ENCODE measurements around the gene RGS5.

Gene RGS5

GRCh38 chr1:163145435-163145834 is 57.3 kb downstream of the RGS5 start:
- Histone ChIP-seq H3K4me1 (ENCODE audit: insufficient read depth, low read length) (no peaks in the 10 kb centered on the region), H3K36me3 (ENCODE audit: insufficient read depth, low read length) (no peaks in the 10 kb centered on the region), H3K9ac (ENCODE audit: low read depth, low read length) (no peak overlapping the region), H3K9me3 (ENCODE audit: control insufficient read depth, insufficient read depth, low read length) (no peaks in the 10 kb centered on the region)

- Histone ChIP-seq H3K4me1 (ENCODE audit: insufficient read depth, low read length) (no peaks in the 10 kb centered on the region), H3K9me3 (ENCODE audit: control insufficient read depth, insufficient read depth, low read length) (no peaks in the 10 kb centered on the region), H3K9ac (ENCODE audit: low read depth, low read length) (no peak overlapping the region), H3K36me3 (ENCODE audit: insufficient read depth, low read length) (no peaks in the 10 kb centered on the region)
These were observed 58.3 kb downstream of the RGS5 start for GRCh38 chr1:163144418-163144817.

- H3K9me3 ChIP-seq (ENCODE audit: control insufficient read depth, insufficient read depth, low read length), result no peaks in the 10 kb centered on the region
- no peaks in the 10 kb centered on the region for H3K36me3 ChIP-seq (ENCODE audit: insufficient read depth, low read length)
- H3K9ac ChIP-seq (ENCODE audit: low read depth, low read length), result no peak overlapping the region
- no peaks in the 10 kb centered on the region for H3K4me1 ChIP-seq (ENCODE audit: insufficient read depth, low read length)
These were observed 60.6 kb downstream of the RGS5 start for GRCh38 chr1:163142152-163142551.

- no peaks in the 10 kb centered on the region for H3K9me3 ChIP-seq (ENCODE audit: control insufficient read depth, insufficient read depth, low read length)
- H3K36me3 ChIP-seq (ENCODE audit: insufficient read depth, low read length), result no peaks in the 10 kb centered on the region
- H3K4me1 ChIP-seq (ENCODE audit: insufficient read depth, low read length), result no peaks in the 10 kb centered on the region
- H3K9ac ChIP-seq (ENCODE audit: low read depth, low read length), result no peak overlapping the region
These were observed 61.2 kb downstream of the RGS5 start for GRCh38 chr1:163141556-163141955.

- Histone ChIP-seq H3K9me3 (ENCODE audit: control insufficient read depth, insufficient read depth, low read length) (no peaks in the 10 kb centered on the region), H3K9ac (ENCODE audit: low read depth, low read length) (no peak overlapping the region), H3K36me3 (ENCODE audit: insufficient read depth, low read length) (no peaks in the 10 kb centered on the region)
These were observed 65.0 kb downstream of the RGS5 start for GRCh38 chr1:163137556-163138265.

GRCh38 chr1:163131981-163132380 is 70.7 kb downstream of the RGS5 start:
- H3K4me1 ChIP-seq (ENCODE audit: insufficient read depth, low read length), result 0 out of 2 replicates have a peak, but pooled peaks cover 5% of the 10 kb centered on the region
- no peak overlapping the region for H3K9ac ChIP-seq (ENCODE audit: low read depth, low read length)
- H3K36me3 ChIP-seq (ENCODE audit: insufficient read depth, low read length), result no peaks in the 10 kb centered on the region
- H3K9me3 ChIP-seq (ENCODE audit: control insufficient read depth, insufficient read depth, low read length), result no peaks in the 10 kb centered on the region

More at GRCh38 chr1:163137556-163138265, 65.0 kb downstream of the RGS5 start:
- no peaks in the 10 kb centered on the region for H3K4me1 ChIP-seq (ENCODE audit: insufficient read depth, low read length)

- Histone ChIP-seq H3K36me3 (ENCODE audit: insufficient read depth, low read length) (no peaks in the 10 kb centered on the region), H3K9me3 (ENCODE audit: control insufficient read depth, insufficient read depth, low read length) (no peaks in the 10 kb centered on the region), H3K4me1 (ENCODE audit: insufficient read depth, low read length) (0 out of 2 replicates have a peak, but pooled peaks cover 5% of the 10 kb centered on the region), H3K9ac (ENCODE audit: low read depth, low read length) (no peak overlapping the region)
These were observed 72.4 kb downstream of the RGS5 start for GRCh38 chr1:163130225-163130856.

- H3K9ac ChIP-seq (ENCODE audit: low read depth, low read length), result no peak overlapping the region
- H3K9me3 ChIP-seq (ENCODE audit: control insufficient read depth, insufficient read depth, low read length), result no peaks in the 10 kb centered on the region
- no peaks in the 10 kb centered on the region for H3K36me3 ChIP-seq (ENCODE audit: insufficient read depth, low read length)
- 0 out of 2 replicates have a peak, but pooled peaks cover 5% of the 10 kb centered on the region for H3K4me1 ChIP-seq (ENCODE audit: insufficient read depth, low read length)
These were observed 74.4 kb downstream of the RGS5 start for GRCh38 chr1:163128282-163128681.

GRCh38 chr1:163124812-163125211 is 77.9 kb downstream of the RGS5 start:
- no peaks in the 10 kb centered on the region for H3K36me3 ChIP-seq (ENCODE audit: insufficient read depth, low read length)
- no peaks in the 10 kb centered on the region for H3K9me3 ChIP-seq (ENCODE audit: control insufficient read depth, insufficient read depth, low read length)
- H3K9ac ChIP-seq (ENCODE audit: low read depth, low read length), result no peak overlapping the region
- H3K4me1 ChIP-seq (ENCODE audit: insufficient read depth, low read length), result no peaks in the 10 kb centered on the region

- Histone ChIP-seq H3K36me3 (ENCODE audit: insufficient read depth, low read length) (no peaks in the 10 kb centered on the region), H3K4me1 (ENCODE audit: insufficient read depth, low read length) (no peaks in the 10 kb centered on the region), H3K9ac (ENCODE audit: low read depth, low read length) (no peak overlapping the region), H3K9me3 (ENCODE audit: control insufficient read depth, insufficient read depth, low read length) (no peaks in the 10 kb centered on the region)
These were observed 82.3 kb downstream of the RGS5 start for GRCh38 chr1:163120372-163120771.

- H3K4me1 ChIP-seq (ENCODE audit: insufficient read depth, low read length), result no peaks in the 10 kb centered on the region
- H3K36me3 ChIP-seq (ENCODE audit: insufficient read depth, low read length), result no peaks in the 10 kb centered on the region
- H3K9me3 ChIP-seq (ENCODE audit: control insufficient read depth, insufficient read depth, low read length), result no peaks in the 10 kb centered on the region
- no peak overlapping the region for H3K9ac ChIP-seq (ENCODE audit: low read depth, low read length)
These were observed 83.0 kb downstream of the RGS5 start for GRCh38 chr1:163119707-163120106.

GRCh38 chr1:163115887-163116286 is 86.8 kb downstream of the RGS5 start:
- no peaks in the 10 kb centered on the region for H3K9me3 ChIP-seq (ENCODE audit: control insufficient read depth, insufficient read depth, low read length)
- H3K4me1 ChIP-seq (ENCODE audit: insufficient read depth, low read length), result no peaks in the 10 kb centered on the region
- no peaks in the 10 kb centered on the region for H3K36me3 ChIP-seq (ENCODE audit: insufficient read depth, low read length)
- no peak overlapping the region for H3K9ac ChIP-seq (ENCODE audit: low read depth, low read length)

GRCh38 chr1:163107655-163108054 is 95.1 kb downstream of the RGS5 start:
- no peaks in the 10 kb centered on the region for H3K36me3 ChIP-seq (ENCODE audit: insufficient read depth, low read length)
- H3K9me3 ChIP-seq (ENCODE audit: control insufficient read depth, insufficient read depth, low read length), result no peaks in the 10 kb centered on the region
- no peak overlapping the region for H3K9ac ChIP-seq (ENCODE audit: low read depth, low read length)
- no peaks in the 10 kb centered on the region for H3K4me1 ChIP-seq (ENCODE audit: insufficient read depth, low read length)

GRCh38 chr1:163106364-163106987 is 96.2 kb downstream of the RGS5 start:
- Histone ChIP-seq H3K9me3 (ENCODE audit: control insufficient read depth, insufficient read depth, low read length) (no peaks in the 10 kb centered on the region), H3K4me1 (ENCODE audit: insufficient read depth, low read length) (no peaks in the 10 kb centered on the region), H3K36me3 (ENCODE audit: insufficient read depth, low read length) (no peaks in the 10 kb centered on the region), H3K9ac (ENCODE audit: low read depth, low read length) (no peak overlapping the region)

Measured in ES-I3 (cell line).